Gastroesophageal sphincter (tissue), 4 donors: ENCODE data around the gene GAL3ST1. TPM values are rescaled to one million over a fixed set of nuclear protein-coding genes. Genes with fewer than 3 reads are reported as not detected.
"Not testable (repeated sequence)": the region's sequence is repeated elsewhere in the genome, so short reads cannot be mapped to it uniquely, and the experiment has no call there.

Experiments used
- ATAC-seq: fragments of 150-250 bp; one replicate; pipeline ENCODE4 v1.9.1; 2016; ENCODE audit warnings: mild to moderate bottlenecking, moderate library complexity
- H3K27ac ChIP-seq, 4 donors: fragments of 200-600 bp; sonication (generic) in 3 of 4; 1 replicate in 3 of 4; 2 replicates in 1 of 4; pipeline ENCODE4 v1.5.1; 2016 to 2019
- H3K27me3 ChIP-seq: fragments of 200-600 bp; sonication (generic); one replicate; pipeline ENCODE4 v1.5.1; 2019
- H3K36me3 ChIP-seq, 2 donors: fragments of 200-600 bp; sonication (generic); one replicate each; pipeline ENCODE4 v1.5.1; 2019; ENCODE audit warnings: control low read depth in 1 of 2
- H3K4me1 ChIP-seq, 3 donors: fragments of 200-600 bp; sonication (generic); 1 replicate in 2 of 3; 2 replicates in 1 of 3; pipeline ENCODE4 v1.5.1; 2016 to 2019; ENCODE audit warnings: control low read depth in 2 of 3
- H3K4me3 ChIP-seq, 2 donors: fragments of 200-600 bp; sonication (generic); one replicate each; pipeline ENCODE4 v1.5.1; 2019; ENCODE audit warnings: mild to moderate bottlenecking in 1 of 2, moderate library complexity in 1 of 2
- H3K9me3 ChIP-seq, 3 donors: fragments of 200-600 bp; sonication (generic); one replicate each; pipeline ENCODE4 v1.5.1; 2017 to 2019; ENCODE audit warnings: control low read depth in 2 of 3
- EP300 ChIP-seq: sonication (generic); formaldehyde crosslinking; IDR thresholded peaks from one replicate; pipeline ENCODE4 v1.6.1; 2017; ENCODE audit warnings: antibody characterized with exemption, mild to moderate bottlenecking
- POLR2A ChIP-seq, 2 donors: fragments of 450-650 bp; IDR thresholded peaks; one replicate each; pipeline ENCODE4 v1.6.1; 2017; ENCODE audit warnings: antibody characterized with exemption in 2 of 2, mild to moderate bottlenecking in 2 of 2, moderate library complexity in 1 of 2
- POLR2AphosphoS5 ChIP-seq: sonication (generic); formaldehyde crosslinking; IDR thresholded peaks from one replicate; pipeline ENCODE4 v1.6.1; 2017; ENCODE audit warnings: antibody characterized with exemption
- WGBS, 2 donors: methylation state at CpG; one replicate each; pipeline ENCODE4 v1.1.5; 2018; ENCODE audit warnings: low coverage in 1 of 2; 5-methylcytosine and 5-hydroxymethylcytosine counted together
- total RNA-seq, 4 donors: library from RNA; depleted of rRNA; stranded (reverse); fragments of >200 nt; gene quantifications; one replicate each; pipeline ENCODE4 v1.1.0, GENCODE V29; 2016
- TF ChIP-seq, protein P1 (sequence below), 4 experiments: fragments of 200-600 bp in 2 of 4; fragments of 450-650 bp in 2 of 4; sonication (generic) in 1 of 4; IDR thresholded peaks; one replicate each; pipeline ENCODE4 v1.5.1; 2017 to 2019; ENCODE audit warnings: antibody characterized with exemption in 4 of 4, mild to moderate bottlenecking in 2 of 4, moderate library complexity in 2 of 4

GAL3ST1 gene
- total RNA-seq, 4 donors from 2014 or later: 0.54 to 3.0 (median 3.0) TPM

DNA sequence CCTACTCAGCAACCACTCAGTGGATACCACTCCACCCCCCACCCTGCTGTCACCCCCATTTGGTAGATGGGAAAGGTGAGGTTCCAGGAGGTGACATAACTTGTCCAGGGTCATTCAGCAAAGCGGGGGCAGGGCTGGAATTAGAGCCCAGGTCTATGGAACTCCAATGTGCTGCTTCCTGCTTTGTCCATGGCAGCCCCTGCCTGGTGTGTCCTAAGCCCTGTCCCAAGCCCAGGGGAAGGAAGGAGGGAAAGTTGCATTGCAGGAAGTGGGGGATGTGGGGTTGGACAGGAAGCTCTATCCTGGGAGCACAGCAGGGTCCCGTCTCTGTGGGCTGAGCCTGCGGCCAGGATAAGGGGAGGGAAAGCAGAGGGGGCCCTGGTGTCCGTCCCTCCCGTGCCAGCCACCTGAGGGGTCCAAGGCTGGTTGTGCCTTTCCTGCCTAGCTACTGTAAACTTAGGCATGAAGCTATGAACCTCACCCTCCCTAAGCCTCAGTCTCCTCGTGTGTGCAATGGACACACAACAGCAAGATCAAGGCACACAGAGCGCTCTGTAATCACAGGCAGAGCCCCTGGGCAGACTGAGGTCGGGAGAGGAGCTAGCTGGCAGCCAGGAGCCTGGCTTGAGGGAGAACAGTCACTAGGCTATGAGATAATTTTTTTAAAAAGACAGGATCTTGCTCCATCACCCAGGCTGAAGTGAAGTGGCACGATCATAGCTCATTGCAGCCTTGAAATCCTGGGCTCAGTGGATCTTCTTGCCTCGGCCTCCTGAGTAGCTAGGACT is 12.9 kb downstream of the GAL3ST1 start:
- WGBS, 2 donors: 37 to 44% methylated on average over 3 to 5 of the region's 10 CpGs
- Histone ChIP-seq H3K9me3 (no peaks in the 10 kb centered on the region), H3K4me1 (no peaks in the 10 kb centered on the region), H3K4me3 (no peak overlapping the region), H3K27ac (no peak overlapping the region), H3K27me3 (peaks cover 15% of the 10 kb centered on the region), H3K36me3 (no peaks in the 10 kb centered on the region)
- TF ChIP-seq, protein P1, sequence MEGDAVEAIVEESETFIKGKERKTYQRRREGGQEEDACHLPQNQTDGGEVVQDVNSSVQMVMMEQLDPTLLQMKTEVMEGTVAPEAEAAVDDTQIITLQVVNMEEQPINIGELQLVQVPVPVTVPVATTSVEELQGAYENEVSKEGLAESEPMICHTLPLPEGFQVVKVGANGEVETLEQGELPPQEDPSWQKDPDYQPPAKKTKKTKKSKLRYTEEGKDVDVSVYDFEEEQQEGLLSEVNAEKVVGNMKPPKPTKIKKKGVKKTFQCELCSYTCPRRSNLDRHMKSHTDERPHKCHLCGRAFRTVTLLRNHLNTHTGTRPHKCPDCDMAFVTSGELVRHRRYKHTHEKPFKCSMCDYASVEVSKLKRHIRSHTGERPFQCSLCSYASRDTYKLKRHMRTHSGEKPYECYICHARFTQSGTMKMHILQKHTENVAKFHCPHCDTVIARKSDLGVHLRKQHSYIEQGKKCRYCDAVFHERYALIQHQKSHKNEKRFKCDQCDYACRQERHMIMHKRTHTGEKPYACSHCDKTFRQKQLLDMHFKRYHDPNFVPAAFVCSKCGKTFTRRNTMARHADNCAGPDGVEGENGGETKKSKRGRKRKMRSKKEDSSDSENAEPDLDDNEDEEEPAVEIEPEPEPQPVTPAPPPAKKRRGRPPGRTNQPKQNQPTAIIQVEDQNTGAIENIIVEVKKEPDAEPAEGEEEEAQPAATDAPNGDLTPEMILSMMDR (IDR thresholded peaks at IDR 0.05): no peak
- TF ChIP-seq POLR2AphosphoS5: no peak
- no peak for ATAC-seq

DNA sequence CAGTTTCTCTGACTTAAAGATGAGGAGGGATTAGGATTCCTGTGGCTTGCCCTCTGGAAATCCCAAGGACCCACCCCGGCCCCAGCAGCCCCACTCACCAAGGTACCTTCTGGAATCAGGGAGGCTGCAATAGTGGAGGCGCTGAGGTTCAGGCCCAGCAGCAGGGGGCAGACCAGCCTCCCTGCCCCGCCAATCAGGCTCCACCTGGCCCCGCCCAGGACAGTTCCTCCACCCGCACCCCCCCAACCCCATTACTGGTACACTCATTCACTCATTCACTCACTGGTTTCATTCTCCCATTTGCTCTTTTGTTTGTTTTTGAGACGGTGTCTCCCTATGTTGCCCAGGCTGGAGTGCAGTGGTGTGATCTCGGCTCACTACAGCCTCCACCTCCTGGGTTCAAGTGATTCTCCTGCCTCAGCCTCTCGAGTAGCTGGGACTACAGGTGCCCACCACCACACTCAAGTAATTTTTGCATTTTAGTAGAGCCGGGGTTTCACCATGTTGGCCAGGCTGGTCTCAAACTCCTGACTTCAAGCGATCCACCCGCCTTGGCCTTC is 13.7 kb downstream of the GAL3ST1 start:
- not testable (repeated sequence) for H3K4me3 ChIP-seq, H3K4me1 ChIP-seq, ATAC-seq, H3K36me3 ChIP-seq, H3K9me3 ChIP-seq, H3K27ac ChIP-seq
- H3K27me3 ChIP-seq: peaks cover 12% of the 10 kb centered on the region
- 83 to 94% methylated on average over 2 to 7 of the region's 11 CpGs for whole genome bisulfite sequencing, 2 donors

DNA sequence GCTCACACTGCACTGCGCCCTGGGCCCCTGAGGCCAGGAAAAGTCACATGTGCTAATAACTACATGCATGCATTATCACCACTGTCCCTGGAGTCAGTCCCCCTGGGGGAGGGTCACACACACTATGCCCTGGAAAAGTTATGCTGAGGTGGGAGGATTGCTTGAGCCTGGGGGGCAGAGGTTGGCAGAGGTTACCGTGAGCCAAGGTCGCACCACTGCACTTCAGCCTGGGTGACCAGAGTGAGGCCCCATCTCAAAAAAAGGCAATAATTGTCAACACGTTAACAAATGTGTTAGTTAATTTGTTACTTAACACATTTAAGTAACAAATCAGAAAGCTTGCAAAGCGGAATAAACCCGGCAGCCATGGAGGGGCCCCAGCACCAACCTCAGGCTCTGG is 14.6 kb downstream of the GAL3ST1 start:
- peaks cover 12% of the 10 kb centered on the region for H3K27me3 ChIP-seq
- 87 to 90% methylated on average over 2 to 5 of the region's 6 CpGs for WGBS, 2 donors
- ATAC-seq: no peak
- no peak overlapping the region for H3K27ac ChIP-seq
- no peak overlapping the region for H3K4me3 ChIP-seq
- TF ChIP-seq EP300: no peak
- TF ChIP-seq POLR2AphosphoS5: no peak
- TF ChIP-seq POLR2A (IDR thresholded peaks at IDR 0.05): no peak
- TF ChIP-seq, protein P1 (IDR thresholded peaks at IDR 0.05): no peak
- no peaks in the 10 kb centered on the region for H3K4me1 ChIP-seq
- H3K36me3 ChIP-seq: peaks cover 0 to 10% of the 10 kb centered on the region in 2 donors
- H3K9me3 ChIP-seq: no peaks in the 10 kb centered on the region

DNA sequence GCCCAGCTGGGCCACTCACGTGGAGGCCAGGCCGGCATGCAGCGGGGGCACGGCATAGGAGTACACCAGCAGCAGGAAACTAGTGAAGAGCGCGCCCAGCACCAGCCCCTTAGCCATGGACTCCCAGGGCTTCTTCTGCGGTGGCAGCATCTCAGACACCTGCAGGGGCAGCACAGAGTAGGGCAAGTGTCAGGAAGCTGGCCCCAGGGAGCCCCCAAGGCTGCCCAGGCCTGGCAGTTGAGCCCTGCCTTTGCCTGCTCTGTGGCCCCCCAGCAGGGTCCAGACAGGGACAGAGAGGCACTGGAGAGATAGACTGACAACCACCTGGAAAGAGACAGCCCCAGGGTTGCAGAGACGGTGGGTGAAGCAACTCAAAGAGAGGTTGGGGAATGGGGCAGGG is 17.2 kb downstream of the GAL3ST1 start:
- Histone ChIP-seq H3K9me3 (no peaks in the 10 kb centered on the region), H3K4me1 (no peaks in the 10 kb centered on the region), H3K27me3 (peaks cover 11% of the 10 kb centered on the region), H3K4me3 (no peak overlapping the region), H3K36me3 (peaks cover 0 to 11% of the 10 kb centered on the region in 2 donors), H3K27ac (no peak overlapping the region)
- no peak for TF ChIP-seq POLR2A (IDR thresholded peaks at IDR 0.05)
- TF ChIP-seq POLR2AphosphoS5: no peak
- TF ChIP-seq, protein P1 (IDR thresholded peaks at IDR 0.05): no peak
- TF ChIP-seq EP300: no peak
- 33 to 92% methylated on average over 1 of the region's 8 CpGs for WGBS, 2 donors
- no peak for ATAC-seq

DNA sequence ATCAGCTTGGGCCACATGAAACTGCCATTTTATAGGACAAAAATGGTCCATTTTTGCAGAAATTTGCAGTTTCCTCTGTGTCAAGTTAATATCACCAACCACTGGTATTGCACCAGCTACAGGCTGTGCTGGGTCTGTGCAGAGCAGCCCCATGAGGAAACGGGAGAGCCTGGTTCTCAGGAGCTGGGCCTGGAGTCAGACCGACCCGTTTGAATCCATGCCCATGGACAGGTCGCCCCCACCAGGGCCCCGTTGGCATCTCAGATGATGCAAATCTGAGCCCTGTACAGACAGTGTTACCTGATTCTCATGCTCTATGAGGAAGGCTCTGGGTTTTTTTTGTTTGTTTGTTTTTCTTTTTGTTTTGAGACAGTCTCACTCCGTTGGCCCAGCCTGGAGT is 18.1 kb downstream of the GAL3ST1 start:
- Histone ChIP-seq H3K4me3 (no peak overlapping the region), H3K27ac (no peak overlapping the region), H3K36me3 (peaks cover 0 to 11% of the 10 kb centered on the region in 2 donors), H3K27me3 (peaks cover 2% of the 10 kb centered on the region), H3K4me1 (no peaks in the 10 kb centered on the region), H3K9me3 (no peaks in the 10 kb centered on the region)
- 52 to 100% methylated on average over 1 to 3 of the region's 6 CpGs for WGBS, 2 donors
- no peak for ATAC-seq
- TF ChIP-seq, protein P1 (IDR thresholded peaks at IDR 0.05): no peak
- TF ChIP-seq POLR2A (IDR thresholded peaks at IDR 0.05) (no peak), POLR2AphosphoS5 (no peak), EP300 (no peak)
